WTC11 (cell line): Measurements from ENCODE around the gene AFAP1L1.

ENCODE experiments used
- ARID4B ChIP-seq: sonication (generic); formaldehyde crosslinking; IDR thresholded peaks from 2 replicates; pipeline ENCODE4 v1.8.0; 2023; ENCODE audit warnings: missing genetic modification reagents, mild to moderate bottlenecking, borderline replicate concordance
- ATF1 ChIP-seq: sonication (generic); formaldehyde crosslinking; IDR thresholded peaks from 2 replicates; pipeline ENCODE4 v1.8.1; 2023; ENCODE audit warnings: mild to moderate bottlenecking, moderate library complexity, missing genetic modification reagents
- ATF6 ChIP-seq: sonication (generic); formaldehyde crosslinking; IDR thresholded peaks from 2 replicates; pipeline ENCODE4 v1.8.1; 2023; ENCODE audit warnings: mild to moderate bottlenecking, missing genetic modification reagents
- ELF4 ChIP-seq: sonication (generic); formaldehyde crosslinking; IDR thresholded peaks from 2 replicates; pipeline ENCODE4 v1.8.1; 2022; ENCODE audit warnings: low read depth, mild to moderate bottlenecking, moderate library complexity, missing genetic modification reagents
- IRF2 ChIP-seq: sonication (generic); formaldehyde crosslinking; IDR thresholded peaks from 2 replicates; pipeline ENCODE4 v1.8.0; 2022; ENCODE audit warnings: low read depth, missing genetic modification reagents, borderline replicate concordance
- MYBL2 ChIP-seq: sonication (generic); formaldehyde crosslinking; IDR thresholded peaks from 2 replicates; pipeline ENCODE4 v1.8.1; 2023; ENCODE audit warnings: mild to moderate bottlenecking, moderate library complexity, missing genetic modification reagents
- SMAD3 ChIP-seq: sonication (generic); formaldehyde crosslinking; IDR thresholded peaks from 2 replicates; pipeline ENCODE4 v1.8.0; 2022; ENCODE audit warnings: missing genetic modification reagents, mild to moderate bottlenecking, borderline replicate concordance
- TCF7 ChIP-seq: sonication (generic); formaldehyde crosslinking; IDR thresholded peaks from 2 replicates; pipeline ENCODE4 v1.8.0; 2022; ENCODE audit warnings: mild to moderate bottlenecking, low read depth, missing genetic modification reagents, moderate library complexity
- TF ChIP-seq, protein P1 (sequence below): sonication (generic); formaldehyde crosslinking; IDR thresholded peaks from 2 replicates; pipeline ENCODE4 v1.8.0; 2022; ENCODE audit warnings: mild to moderate bottlenecking, missing genetic modification reagents
- TF ChIP-seq, protein P2 (sequence below): fragments of 200-600 bp; IDR thresholded peaks from 2 replicates; pipeline ENCODE4 v1.8.0; 2022; ENCODE audit warnings: antibody characterized with exemption
- TF ChIP-seq, protein P3 (sequence below): sonication (generic); formaldehyde crosslinking; IDR thresholded peaks from 2 replicates; pipeline ENCODE4 v1.8.1; 2022; ENCODE audit warnings: low read depth, missing genetic modification reagents, borderline replicate concordance
- TF ChIP-seq, protein P4 (sequence below): sonication (generic); formaldehyde crosslinking; IDR thresholded peaks from 2 replicates; pipeline ENCODE4 v1.8.1; 2023; ENCODE audit warnings: mild to moderate bottlenecking, moderate library complexity, missing genetic modification reagents
- TF ChIP-seq, protein P5 (sequence below): sonication (generic); formaldehyde crosslinking; conservative IDR thresholded peaks from 2 replicates; pipeline ENCODE4 v1.8.1; 2022; ENCODE audit warnings: mild to moderate bottlenecking, missing genetic modification reagents
- TF ChIP-seq, protein P6 (sequence below): sonication (generic); formaldehyde crosslinking; IDR thresholded peaks from 2 replicates; pipeline ENCODE4 v1.8.1; 2022; ENCODE audit warnings: low read depth, mild to moderate bottlenecking, moderate library complexity, missing genetic modification reagents, borderline replicate concordance

DNA sequence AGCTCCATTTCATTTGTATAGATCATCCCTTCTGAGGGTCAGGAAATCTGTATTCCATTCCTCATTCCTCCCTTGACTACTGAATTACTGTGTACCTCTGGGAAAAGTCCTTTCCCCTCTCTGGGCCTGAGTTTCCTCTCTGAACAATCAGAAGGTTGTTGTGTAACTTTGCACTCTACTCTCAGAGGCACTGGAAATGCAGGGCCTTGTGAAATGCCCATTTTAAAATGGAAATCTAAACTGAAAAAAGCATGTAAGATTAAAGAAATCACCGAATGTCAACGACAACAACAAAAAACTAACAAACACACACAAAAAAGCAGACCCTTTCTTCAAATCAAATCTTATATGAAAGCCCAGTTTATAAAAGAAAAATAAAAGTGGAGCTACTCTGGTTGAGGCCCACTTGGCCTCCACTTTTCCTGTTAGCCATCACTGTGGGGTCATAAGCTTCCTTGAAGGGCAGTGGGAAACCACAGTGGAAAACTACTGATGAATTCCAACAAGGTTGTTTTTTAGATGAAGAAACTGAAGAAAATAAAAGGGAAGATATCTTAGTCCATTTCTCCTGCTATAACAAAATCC is 52.1 kb downstream of the AFAP1L1 start:
- TF ChIP-seq, protein P1, sequence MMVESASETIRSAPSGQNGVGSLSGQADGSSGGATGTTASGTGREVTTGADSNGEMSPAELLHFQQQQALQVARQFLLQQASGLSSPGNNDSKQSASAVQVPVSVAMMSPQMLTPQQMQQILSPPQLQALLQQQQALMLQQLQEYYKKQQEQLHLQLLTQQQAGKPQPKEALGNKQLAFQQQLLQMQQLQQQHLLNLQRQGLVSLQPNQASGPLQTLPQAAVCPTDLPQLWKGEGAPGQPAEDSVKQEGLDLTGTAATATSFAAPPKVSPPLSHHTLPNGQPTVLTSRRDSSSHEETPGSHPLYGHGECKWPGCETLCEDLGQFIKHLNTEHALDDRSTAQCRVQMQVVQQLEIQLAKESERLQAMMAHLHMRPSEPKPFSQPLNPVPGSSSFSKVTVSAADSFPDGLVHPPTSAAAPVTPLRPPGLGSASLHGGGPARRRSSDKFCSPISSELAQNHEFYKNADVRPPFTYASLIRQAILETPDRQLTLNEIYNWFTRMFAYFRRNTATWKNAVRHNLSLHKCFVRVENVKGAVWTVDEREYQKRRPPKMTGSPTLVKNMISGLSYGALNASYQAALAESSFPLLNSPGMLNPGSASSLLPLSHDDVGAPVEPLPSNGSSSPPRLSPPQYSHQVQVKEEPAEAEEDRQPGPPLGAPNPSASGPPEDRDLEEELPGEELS (CRISPR knock-in tag) = no peak
- TF ChIP-seq, protein P2, sequence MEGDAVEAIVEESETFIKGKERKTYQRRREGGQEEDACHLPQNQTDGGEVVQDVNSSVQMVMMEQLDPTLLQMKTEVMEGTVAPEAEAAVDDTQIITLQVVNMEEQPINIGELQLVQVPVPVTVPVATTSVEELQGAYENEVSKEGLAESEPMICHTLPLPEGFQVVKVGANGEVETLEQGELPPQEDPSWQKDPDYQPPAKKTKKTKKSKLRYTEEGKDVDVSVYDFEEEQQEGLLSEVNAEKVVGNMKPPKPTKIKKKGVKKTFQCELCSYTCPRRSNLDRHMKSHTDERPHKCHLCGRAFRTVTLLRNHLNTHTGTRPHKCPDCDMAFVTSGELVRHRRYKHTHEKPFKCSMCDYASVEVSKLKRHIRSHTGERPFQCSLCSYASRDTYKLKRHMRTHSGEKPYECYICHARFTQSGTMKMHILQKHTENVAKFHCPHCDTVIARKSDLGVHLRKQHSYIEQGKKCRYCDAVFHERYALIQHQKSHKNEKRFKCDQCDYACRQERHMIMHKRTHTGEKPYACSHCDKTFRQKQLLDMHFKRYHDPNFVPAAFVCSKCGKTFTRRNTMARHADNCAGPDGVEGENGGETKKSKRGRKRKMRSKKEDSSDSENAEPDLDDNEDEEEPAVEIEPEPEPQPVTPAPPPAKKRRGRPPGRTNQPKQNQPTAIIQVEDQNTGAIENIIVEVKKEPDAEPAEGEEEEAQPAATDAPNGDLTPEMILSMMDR = no peak
- TF ChIP-seq SMAD3 (CRISPR knock-in tag) (no peak), ATF6 (CRISPR knock-in tag) (no peak), ARID4B (CRISPR knock-in tag) (no peak), ELF4 (CRISPR knock-in tag) (no peak), TCF7 (CRISPR knock-in tag) (no peak), ATF1 (CRISPR knock-in tag) (no peak), IRF2 (CRISPR knock-in tag) (no peak), MYBL2 (CRISPR knock-in tag) (no peak)
- TF ChIP-seq, protein P3, sequence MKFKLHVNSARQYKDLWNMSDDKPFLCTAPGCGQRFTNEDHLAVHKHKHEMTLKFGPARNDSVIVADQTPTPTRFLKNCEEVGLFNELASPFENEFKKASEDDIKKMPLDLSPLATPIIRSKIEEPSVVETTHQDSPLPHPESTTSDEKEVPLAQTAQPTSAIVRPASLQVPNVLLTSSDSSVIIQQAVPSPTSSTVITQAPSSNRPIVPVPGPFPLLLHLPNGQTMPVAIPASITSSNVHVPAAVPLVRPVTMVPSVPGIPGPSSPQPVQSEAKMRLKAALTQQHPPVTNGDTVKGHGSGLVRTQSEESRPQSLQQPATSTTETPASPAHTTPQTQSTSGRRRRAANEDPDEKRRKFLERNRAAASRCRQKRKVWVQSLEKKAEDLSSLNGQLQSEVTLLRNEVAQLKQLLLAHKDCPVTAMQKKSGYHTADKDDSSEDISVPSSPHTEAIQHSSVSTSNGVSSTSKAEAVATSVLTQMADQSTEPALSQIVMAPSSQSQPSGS (CRISPR knock-in tag) = no peak
- TF ChIP-seq, protein P4, sequence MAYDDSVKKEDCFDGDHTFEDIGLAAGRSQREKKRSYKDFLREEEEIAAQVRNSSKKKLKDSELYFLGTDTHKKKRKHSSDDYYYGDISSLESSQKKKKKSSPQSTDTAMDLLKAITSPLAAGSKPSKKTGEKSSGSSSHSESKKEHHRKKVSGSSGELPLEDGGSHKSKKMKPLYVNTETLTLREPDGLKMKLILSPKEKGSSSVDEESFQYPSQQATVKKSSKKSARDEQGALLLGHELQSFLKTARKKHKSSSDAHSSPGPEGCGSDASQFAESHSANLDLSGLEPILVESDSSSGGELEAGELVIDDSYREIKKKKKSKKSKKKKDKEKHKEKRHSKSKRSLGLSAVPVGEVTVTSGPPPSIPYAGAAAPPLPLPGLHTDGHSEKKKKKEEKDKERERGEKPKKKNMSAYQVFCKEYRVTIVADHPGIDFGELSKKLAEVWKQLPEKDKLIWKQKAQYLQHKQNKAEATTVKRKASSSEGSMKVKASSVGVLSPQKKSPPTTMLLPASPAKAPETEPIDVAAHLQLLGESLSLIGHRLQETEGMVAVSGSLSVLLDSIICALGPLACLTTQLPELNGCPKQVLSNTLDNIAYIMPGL (CRISPR knock-in tag) = no peak
- TF ChIP-seq, protein P5, sequence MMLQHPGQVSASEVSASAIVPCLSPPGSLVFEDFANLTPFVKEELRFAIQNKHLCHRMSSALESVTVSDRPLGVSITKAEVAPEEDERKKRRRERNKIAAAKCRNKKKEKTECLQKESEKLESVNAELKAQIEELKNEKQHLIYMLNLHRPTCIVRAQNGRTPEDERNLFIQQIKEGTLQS (CRISPR knock-in tag) = no peak
- TF ChIP-seq, protein P6, sequence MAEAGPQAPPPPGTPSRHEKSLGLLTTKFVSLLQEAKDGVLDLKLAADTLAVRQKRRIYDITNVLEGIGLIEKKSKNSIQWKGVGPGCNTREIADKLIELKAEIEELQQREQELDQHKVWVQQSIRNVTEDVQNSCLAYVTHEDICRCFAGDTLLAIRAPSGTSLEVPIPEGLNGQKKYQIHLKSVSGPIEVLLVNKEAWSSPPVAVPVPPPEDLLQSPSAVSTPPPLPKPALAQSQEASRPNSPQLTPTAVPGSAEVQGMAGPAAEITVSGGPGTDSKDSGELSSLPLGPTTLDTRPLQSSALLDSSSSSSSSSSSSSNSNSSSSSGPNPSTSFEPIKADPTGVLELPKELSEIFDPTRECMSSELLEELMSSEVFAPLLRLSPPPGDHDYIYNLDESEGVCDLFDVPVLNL = no peak
